Neural progenitor cell (in vitro differentiated cells): ENCODE measurements around the gene CNPY1. TPM values are rescaled to one million over a fixed set of nuclear protein-coding genes. Genes with fewer than 3 reads are reported as not detected.

Experiments used
- DNase-seq: peaks from one replicate; pipeline ENCODE4 v3.0.0-alpha.2; 2016; ENCODE audit warnings: low spot score
- H2AFZ ChIP-seq: fragments of 200-600 bp; sonication (generic); replicated peaks from 2 replicates; pipeline ENCODE4 v1.6.1; 2016; ENCODE audit warnings: antibody characterized with exemption
- H3F3A ChIP-seq: fragments of 200-600 bp; sonication (generic); 2 replicates; pipeline ENCODE4 v1.6.1; 2016; ENCODE audit warnings: antibody characterized with exemption, low read depth
- H3K27ac ChIP-seq: fragments of 200-600 bp; sonication (generic); 2 replicates; pipeline ENCODE4 v1.5.1; 2016; ENCODE audit warnings: mild to moderate bottlenecking
- H3K27me3 ChIP-seq: fragments of 200-600 bp; sonication (generic); 2 replicates; pipeline ENCODE4 v1.6.1; 2016; ENCODE audit warnings: mild to moderate bottlenecking, moderate library complexity
- H3K36me3 ChIP-seq: fragments of 200-600 bp; sonication (generic); 2 replicates; pipeline ENCODE4 v1.5.1; 2016
- H3K4me1 ChIP-seq: fragments of 200-600 bp; sonication (generic); 2 replicates; pipeline ENCODE4 v1.6.1; 2016; ENCODE audit warnings: mixed run types
- H3K4me2 ChIP-seq: fragments of 200-600 bp; sonication (generic); 2 replicates; pipeline ENCODE4 v1.6.1; 2016
- H3K4me3 ChIP-seq: fragments of 200-600 bp; sonication (generic); 2 replicates; pipeline ENCODE4 v1.5.1; 2016
- H3K79me2 ChIP-seq: fragments of 200-600 bp; sonication (generic); 2 replicates; pipeline ENCODE4 v1.6.1; 2016; ENCODE audit warnings: low read depth
- H3K9ac ChIP-seq: fragments of 200-600 bp; sonication (generic); 2 replicates; pipeline ENCODE4 v1.6.1; 2016
- H3K9me3 ChIP-seq: fragments of 200-600 bp; sonication (generic); 2 replicates; pipeline ENCODE4 v1.5.1; 2016; ENCODE audit warnings: low read depth
- H4K20me1 ChIP-seq: fragments of 200-600 bp; sonication (generic); 2 replicates; pipeline ENCODE4 v1.6.1; 2016; ENCODE audit warnings: low read depth
- H3K27ac Mint-ChIP-seq: 3 replicates; pipeline ENCODE4 v1.8.0; 2021; ENCODE audit warnings: mixed read lengths
- H3K27me3 Mint-ChIP-seq: 2 replicates; pipeline ENCODE4 v1.8.0; 2022; ENCODE audit warnings: low read depth, mild to moderate bottlenecking, inconsistent platforms, moderate library complexity, mixed read lengths; ENCODE audit not compliant: insufficient read depth
- H3K36me3 Mint-ChIP-seq: 3 replicates; pipeline ENCODE4 v1.8.0; 2021; ENCODE audit warnings: mixed read lengths
- H3K4me1 Mint-ChIP-seq: 3 replicates; pipeline ENCODE4 v1.8.0; 2021; ENCODE audit warnings: mixed read lengths
- H3K4me3 Mint-ChIP-seq: 3 replicates; pipeline ENCODE4 v1.8.0; 2021; ENCODE audit warnings: mild to moderate bottlenecking, moderate library complexity, mixed read lengths
- H3K9me3 Mint-ChIP-seq: 3 replicates; pipeline ENCODE4 v1.8.0; 2020; ENCODE audit warnings: mixed read lengths
- CTCF ChIP-seq: fragments of 200-600 bp; sonication (generic); IDR thresholded peaks from 2 replicates; pipeline ENCODE4 v1.5.1; 2017; ENCODE audit warnings: antibody characterized with exemption, mild to moderate bottlenecking
- EZH2 ChIP-seq: fragments of 200-600 bp; sonication (generic); IDR thresholded peaks from 2 replicates; pipeline ENCODE4 v1.6.1; 2017; ENCODE audit warnings: antibody characterized with exemption, mild to moderate bottlenecking, moderate library complexity
- EZH2phosphoT487 ChIP-seq: fragments of 200-600 bp; sonication (generic); IDR thresholded peaks from 2 replicates; pipeline ENCODE4 v1.6.1; 2017; ENCODE audit warnings: antibody characterized with exemption
- total RNA-seq: library from RNA; depleted of rRNA; stranded (reverse); fragments of >200 nt; gene quantifications from 2 replicates; pipeline ENCODE4 v1.2.3, GENCODE V29; 2015; ENCODE audit warnings: low replicate concordance

Gene CNPY1
- total RNA-seq, 1 donor from 2014 or later = not detected

GRCh38 chr7:155489158-155489840 is 57.1 kb downstream of the CNPY1 start:
- peaks cover 7% of the 10 kb centered on the region for H3K36me3 Mint-ChIP-seq
- no peaks in the 10 kb centered on the region for H3K9me3 Mint-ChIP-seq
- Histone ChIP-seq H3K27ac (no peak overlapping the region), H4K20me1 (no peaks in the 10 kb centered on the region), H3K79me2 (no peaks in the 10 kb centered on the region), H3K27me3 (peaks cover 100% of the 10 kb centered on the region), H3K4me1 (peaks cover 21% of the 10 kb centered on the region), H3F3A (peaks cover 9% of the 10 kb centered on the region), H3K4me2 (no peak overlapping the region), H3K9ac (no peak overlapping the region), H3K4me3 (no peak overlapping the region), H3K36me3 (no peaks in the 10 kb centered on the region), H3K9me3 (no peaks in the 10 kb centered on the region), H2AFZ (no peak overlapping the region)
- DNase-seq = no peak
- no peak overlapping the region for H3K4me3 Mint-ChIP-seq
- H3K27ac Mint-ChIP-seq = peak overlapping the region; percentile 94
- peaks cover 85% of the 10 kb centered on the region for H3K4me1 Mint-ChIP-seq
- TF ChIP-seq EZH2phosphoT487 (peak; percentile 7), CTCF (no peak), EZH2 (no peak)
- peaks cover 18% of the 10 kb centered on the region for H3K27me3 Mint-ChIP-seq

- Histone ChIP-seq H3K79me2 (no peaks in the 10 kb centered on the region), H3K36me3 (no peaks in the 10 kb centered on the region), H4K20me1 (peaks cover 2% of the 10 kb centered on the region), H3K4me1 (peaks cover 24% of the 10 kb centered on the region), H3K27ac (no peak overlapping the region), H2AFZ (no peak overlapping the region), H3K4me2 (no peak overlapping the region), H3K4me3 (no peak overlapping the region), H3K9ac (no peak overlapping the region), H3F3A (peaks cover 14% of the 10 kb centered on the region), H3K27me3 (peaks cover 100% of the 10 kb centered on the region), H3K9me3 (no peaks in the 10 kb centered on the region)
- Mint-ChIP-seq H3K36me3 (peaks cover 7% of the 10 kb centered on the region), H3K9me3 (no peaks in the 10 kb centered on the region), H3K27ac (no peak overlapping the region), H3K27me3 (peaks cover 18% of the 10 kb centered on the region), H3K4me3 (peak overlapping the region; percentile 2), H3K4me1 (peaks cover 85% of the 10 kb centered on the region)
- DNase-seq = no peak
- no peak for TF ChIP-seq EZH2
- no peak for TF ChIP-seq EZH2phosphoT487
- TF ChIP-seq CTCF = no peak
Observed at GRCh38 chr7:155488483-155489127, 57.8 kb downstream of the CNPY1 start.

- H3K4me2 ChIP-seq = no peak overlapping the region
- H2AFZ ChIP-seq = no peak overlapping the region
- H3K27me3 Mint-ChIP-seq = peaks cover 15% of the 10 kb centered on the region
Observed at GRCh38 chr7:155487509-155488482, 58.6 kb downstream of the CNPY1 start.

More at GRCh38 chr7:155487509-155488482, 58.6 kb downstream of the CNPY1 start:
- Mint-ChIP-seq H3K27ac (peak overlapping the region; percentile 75), H3K36me3 (peaks cover 5% of the 10 kb centered on the region), H3K9me3 (no peaks in the 10 kb centered on the region), H3K4me1 (peaks cover 85% of the 10 kb centered on the region), H3K4me3 (peak overlapping the region; percentile 42)
- Histone ChIP-seq H3K4me3 (no peak overlapping the region), H3K27ac (no peak overlapping the region), H3F3A (peaks cover 22% of the 10 kb centered on the region), H3K79me2 (no peaks in the 10 kb centered on the region), H3K4me1 (peaks cover 32% of the 10 kb centered on the region), H3K36me3 (no peaks in the 10 kb centered on the region), H3K9me3 (no peaks in the 10 kb centered on the region), H4K20me1 (peaks cover 4% of the 10 kb centered on the region), H3K27me3 (peaks cover 100% of the 10 kb centered on the region), H3K9ac (no peak overlapping the region)
- TF ChIP-seq EZH2phosphoT487 = no peak
- TF ChIP-seq EZH2 = no peak
- TF ChIP-seq CTCF = no peak
- DNase-seq = no peak
